A673 (cell line): ENCODE data around the gene MEF2A. TPM values are rescaled to one million over a fixed set of nuclear protein-coding genes. Genes with fewer than 3 reads are reported as not detected.

Experiments used
- BruUV-seq: library from RNA; stranded (reverse); fragments of 400-500 nt; replicated peaks from 2 replicates; lab custom pipeline; 2021; lab: Mats Ljungman, UMichigan
- CTCF ChIA-PET: fragments of 300-600 bp; sonication (Branson Sonifier 250); formaldehyde crosslinking; loops from one replicate; lab custom pipeline; 2022; ENCODE audit warnings: antibody characterized with exemption; lab: Charles Lee
- POLR2A ChIA-PET: fragments of 300-600 bp; sonication (Branson Sonifier 250); formaldehyde crosslinking; loops from one replicate; lab custom pipeline; 2022; ENCODE audit warnings: antibody characterized with exemption; ENCODE audit not compliant: low non-redundant PET; lab: Charles Lee
- DNase-seq: peaks from one replicate; pipeline ENCODE4 v3.0.0-alpha.2; 2015; ENCODE audit warnings: low spot score
- H3K27ac ChIP-seq: fragments of 200-600 bp; sonication (generic); 2 replicates; pipeline ENCODE4 v1.5.1; 2016; ENCODE audit warnings: mixed run types, low read depth, mild to moderate bottlenecking, mixed read lengths, antibody characterized with exemption, low read length; ENCODE audit not compliant: poor library complexity, severe bottlenecking
- H3K27me3 ChIP-seq: fragments of 200-600 bp; sonication (generic); replicated peaks from 2 replicates; pipeline ENCODE4 v1.6.1; 2017; ENCODE audit warnings: mixed run types, low read depth, mild to moderate bottlenecking, mixed read lengths, antibody characterized with exemption, low read length; ENCODE audit not compliant: insufficient read depth, poor library complexity
- H3K36me3 ChIP-seq: fragments of 200-600 bp; sonication (generic); 2 replicates; pipeline ENCODE4 v1.6.1; 2016; ENCODE audit warnings: mixed run types, mild to moderate bottlenecking, mixed read lengths, antibody characterized with exemption, low read length; ENCODE audit not compliant: insufficient read depth, poor library complexity, severe bottlenecking
- H3K4me1 ChIP-seq: fragments of 200-600 bp; sonication (generic); 2 replicates; pipeline ENCODE4 v1.6.1; 2017; ENCODE audit warnings: mixed run types, mild to moderate bottlenecking, mixed read lengths, antibody characterized with exemption, low read length; ENCODE audit not compliant: insufficient read depth, poor library complexity, severe bottlenecking
- H3K4me3 ChIP-seq: fragments of 200-600 bp; sonication (generic); 2 replicates; pipeline ENCODE4 v1.5.1; 2016; ENCODE audit warnings: low read depth, mixed run types, mild to moderate bottlenecking, mixed read lengths, low read length; ENCODE audit not compliant: poor library complexity, severe bottlenecking
- H3K9me3 ChIP-seq: fragments of 200-600 bp; sonication (generic); 2 replicates; pipeline ENCODE4 v1.6.1; 2016; ENCODE audit warnings: mixed run types, low read depth, mild to moderate bottlenecking, mixed read lengths, antibody characterized with exemption, low read length; ENCODE audit not compliant: poor library complexity, severe bottlenecking
- CTCF ChIP-seq: fragments of 300-800, 200-600 bp; sonication (generic); conservative IDR thresholded peaks from 2 replicates; pipeline ENCODE4 v1.5.1; 2017; ENCODE audit warnings: low read depth, mild to moderate bottlenecking, antibody characterized with exemption, low read length, moderate library complexity, mixed read lengths
- EZH2 ChIP-seq: fragments of 200-600 bp; sonication (generic); IDR thresholded peaks from 2 replicates; pipeline ENCODE4 v1.6.1; 2017; ENCODE audit warnings: borderline replicate concordance, low read depth, mild to moderate bottlenecking, mixed read lengths, antibody characterized with exemption, low read length; ENCODE audit not compliant: poor library complexity, severe bottlenecking
- intact Hi-C: fragments of 100-400 bp; cut with micrococcal nuclease; formaldehyde crosslinking; loops from one replicate; pipeline ENCODE4 v1.10.0; 2022; ENCODE audit not compliant: unreplicated experiment
- total RNA-seq: library from RNA; stranded (reverse); gene quantifications from 2 replicates; pipeline ENCODE4 v1.2.3, GENCODE V29; 2021

Gene MEF2A
- total RNA-seq, 1 experiment from 2014 or later = 26.4 TPM

- no peaks in the 10 kb centered on the region for H3K9me3 ChIP-seq
- no peaks in the 10 kb centered on the region for H3K36me3 ChIP-seq
- H3K4me1 ChIP-seq = peaks cover 18% of the 10 kb centered on the region
- intact Hi-C loops = loop anchor here (5.0 to 10.0 kb wide), 2 partner anchors 134 to 284 kb away; no protein-coding TSS in a partner anchor
- H3K27ac ChIP-seq = no peak overlapping the region
- ChIA-PET CTCF (no interaction called here), POLR2A (no interaction called here)
- no TSS peak for BruUV-seq
- no peak overlapping the region for H3K4me3 ChIP-seq
- H3K27me3 ChIP-seq = no peaks in the 10 kb centered on the region
- no peak for DNase-seq
- TF ChIP-seq CTCF = no peak
These were observed 3.0 kb downstream of the MEF2A start for GRCh38 chr15:99568625-99569352.

- H3K9me3 ChIP-seq = no peaks in the 10 kb centered on the region
- peaks cover 18% of the 10 kb centered on the region for H3K4me1 ChIP-seq
- H3K27me3 ChIP-seq = no peaks in the 10 kb centered on the region
- no peaks in the 10 kb centered on the region for H3K36me3 ChIP-seq
- POLR2A ChIA-PET = interaction anchor here (0.7 kb wide), 1 partner anchor 628 kb away, joined by 4 read pairs; no protein-coding TSS in a partner anchor
- no peak overlapping the region for H3K27ac ChIP-seq
- H3K4me3 ChIP-seq = no peak overlapping the region
- CTCF ChIA-PET = no interaction called here
- no TSS peak for BruUV-seq
- intact Hi-C loops = no loop called here
- no peak for DNase-seq
- TF ChIP-seq CTCF (no peak), EZH2 (no peak)
These were observed 5.5 kb downstream of the MEF2A start for GRCh38 chr15:99571299-99571698.

DNA sequence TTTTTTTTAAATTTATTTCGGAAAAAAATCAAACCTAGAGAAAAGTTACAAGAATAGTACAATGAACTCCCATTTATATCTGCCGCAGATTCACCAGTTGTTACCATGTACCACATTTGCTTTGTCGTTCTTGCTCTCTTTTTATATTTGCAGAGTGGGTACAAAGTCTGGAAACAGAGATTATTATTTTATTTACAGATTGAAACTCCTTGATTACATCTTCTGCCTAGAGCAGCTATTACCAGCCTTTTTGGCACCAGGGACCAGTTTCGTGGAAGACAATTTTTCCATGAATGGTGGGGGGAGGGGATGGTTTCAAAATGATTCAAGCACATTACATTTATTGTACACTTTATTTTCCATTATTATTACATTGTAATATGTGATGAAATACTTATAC lies 8.3 kb downstream of the MEF2A start:
- POLR2A ChIA-PET = no interaction called here
- intact Hi-C loops = no loop called here
- Histone ChIP-seq H3K27me3 (no peaks in the 10 kb centered on the region), H3K4me3 (no peak overlapping the region), H3K36me3 (no peaks in the 10 kb centered on the region), H3K27ac (no peak overlapping the region), H3K4me1 (peaks cover 10% of the 10 kb centered on the region), H3K9me3 (no peaks in the 10 kb centered on the region)
- BruUV-seq = no TSS peak
- DNase-seq = no peak
- CTCF ChIA-PET = no interaction called here
- TF ChIP-seq CTCF = no peak
- no peak for TF ChIP-seq EZH2
